ENCODE measurements around the gene TNIK.

TNIK gene

GRCh38 chr3:171094411-171094810 is 365.8 kb downstream of the TNIK start:
- no peaks in the 10 kb centered on the region for H3K27me3 Mint-ChIP-seq
- no peak overlapping the region for H3K4me3 Mint-ChIP-seq
- peaks cover 37% of the 10 kb centered on the region for H3K36me3 Mint-ChIP-seq (ENCODE audit: insufficient read depth)
- DNase-seq (ENCODE audit: low spot score in 2 of 2), result no peak
- no peak for ATAC-seq (replicated peaks; ENCODE audit: extremely low read depth, poor library complexity, severe bottlenecking)
- no peaks in the 10 kb centered on the region for H3K9me3 Mint-ChIP-seq
- peak overlapping the region; percentile 36 for H3K27ac Mint-ChIP-seq (ENCODE audit: low read depth)
- H3K4me1 Mint-ChIP-seq, result no peaks in the 10 kb centered on the region

GRCh38 chr3:171093462-171093861 is 366.7 kb downstream of the TNIK start:
- DNase-seq (ENCODE audit: low spot score in 2 of 2) (no peak), ATAC-seq (replicated peaks; ENCODE audit: extremely low read depth, poor library complexity, severe bottlenecking) (no peak)
- Mint-ChIP-seq H3K4me3 (no peak overlapping the region), H3K36me3 (ENCODE audit: insufficient read depth) (peaks cover 39% of the 10 kb centered on the region), H3K9me3 (no peaks in the 10 kb centered on the region), H3K4me1 (no peaks in the 10 kb centered on the region), H3K27me3 (no peaks in the 10 kb centered on the region), H3K27ac (ENCODE audit: low read depth) (no peak overlapping the region)

GRCh38 chr3:171092467-171092911 is 367.7 kb downstream of the TNIK start:
- no peak for DNase-seq (ENCODE audit: low spot score in 2 of 2)
- ATAC-seq (replicated peaks; ENCODE audit: extremely low read depth, poor library complexity, severe bottlenecking), result no peak
- Mint-ChIP-seq H3K4me1 (no peaks in the 10 kb centered on the region), H3K27ac (ENCODE audit: low read depth) (no peak overlapping the region), H3K4me3 (no peak overlapping the region), H3K36me3 (ENCODE audit: insufficient read depth) (peaks cover 44% of the 10 kb centered on the region), H3K27me3 (no peaks in the 10 kb centered on the region), H3K9me3 (no peaks in the 10 kb centered on the region)

GRCh38 chr3:171090321-171090720 is 369.9 kb downstream of the TNIK start:
- H3K27ac Mint-ChIP-seq (ENCODE audit: low read depth), result no peak overlapping the region
- H3K27me3 Mint-ChIP-seq, result no peaks in the 10 kb centered on the region
- no peaks in the 10 kb centered on the region for H3K9me3 Mint-ChIP-seq
- H3K36me3 Mint-ChIP-seq (ENCODE audit: insufficient read depth), result peaks cover 37% of the 10 kb centered on the region
- DNase-seq (ENCODE audit: low spot score in 2 of 2), result no peak
- no peaks in the 10 kb centered on the region for H3K4me1 Mint-ChIP-seq
- no peak for ATAC-seq (replicated peaks; ENCODE audit: extremely low read depth, poor library complexity, severe bottlenecking)
- no peak overlapping the region for H3K4me3 Mint-ChIP-seq

GRCh38 chr3:171088964-171089754 is 371.0 kb downstream of the TNIK start:
- Mint-ChIP-seq H3K4me3 (no peak overlapping the region), H3K4me1 (no peaks in the 10 kb centered on the region)
- DNase-seq (ENCODE audit: low spot score in 2 of 2), result no peak

GRCh38 chr3:171088496-171088895 is 371.7 kb downstream of the TNIK start:
- ATAC-seq (replicated peaks; ENCODE audit: extremely low read depth, poor library complexity, severe bottlenecking), result no peak
- Mint-ChIP-seq H3K36me3 (ENCODE audit: insufficient read depth) (peaks cover 46% of the 10 kb centered on the region), H3K4me3 (no peak overlapping the region), H3K27ac (ENCODE audit: low read depth) (no peak overlapping the region), H3K27me3 (no peaks in the 10 kb centered on the region), H3K4me1 (no peaks in the 10 kb centered on the region), H3K9me3 (no peaks in the 10 kb centered on the region)
- DNase-seq (ENCODE audit: low spot score in 2 of 2), result no peak

More at GRCh38 chr3:171088964-171089754, 371.0 kb downstream of the TNIK start:
- peaks cover 43% of the 10 kb centered on the region for H3K36me3 Mint-ChIP-seq (ENCODE audit: insufficient read depth)
- H3K27ac Mint-ChIP-seq (ENCODE audit: low read depth), result no peak overlapping the region
- ATAC-seq (replicated peaks; ENCODE audit: extremely low read depth, poor library complexity, severe bottlenecking), result no peak
- H3K9me3 Mint-ChIP-seq, result no peaks in the 10 kb centered on the region
- no peaks in the 10 kb centered on the region for H3K27me3 Mint-ChIP-seq

GRCh38 chr3:171086914-171087313 is 373.3 kb downstream of the TNIK start:
- DNase-seq (ENCODE audit: low spot score in 2 of 2) (no peak), ATAC-seq (replicated peaks; ENCODE audit: extremely low read depth, poor library complexity, severe bottlenecking) (no peak)
- H3K27ac Mint-ChIP-seq (ENCODE audit: low read depth), result no peak overlapping the region
- no peaks in the 10 kb centered on the region for H3K27me3 Mint-ChIP-seq
- H3K4me1 Mint-ChIP-seq, result no peaks in the 10 kb centered on the region
- H3K4me3 Mint-ChIP-seq, result no peak overlapping the region
- H3K36me3 Mint-ChIP-seq (ENCODE audit: insufficient read depth), result peaks cover 41% of the 10 kb centered on the region
- H3K9me3 Mint-ChIP-seq, result no peaks in the 10 kb centered on the region

GRCh38 chr3:171077261-171077660 is 382.9 kb downstream of the TNIK start:
- ATAC-seq (replicated peaks; ENCODE audit: extremely low read depth, poor library complexity, severe bottlenecking) (no peak), DNase-seq (ENCODE audit: low spot score in 2 of 2) (no peak)
- H3K9me3 Mint-ChIP-seq, result no peaks in the 10 kb centered on the region
- H3K27me3 Mint-ChIP-seq, result no peaks in the 10 kb centered on the region
- H3K4me1 Mint-ChIP-seq, result no peaks in the 10 kb centered on the region
- H3K36me3 Mint-ChIP-seq (ENCODE audit: insufficient read depth), result peaks cover 50% of the 10 kb centered on the region
- H3K4me3 Mint-ChIP-seq, result no peak overlapping the region
- no peak overlapping the region for H3K27ac Mint-ChIP-seq (ENCODE audit: low read depth)

GRCh38 chr3:171072432-171072831 is 387.8 kb downstream of the TNIK start:
- Mint-ChIP-seq H3K9me3 (no peaks in the 10 kb centered on the region), H3K4me1 (no peaks in the 10 kb centered on the region), H3K27me3 (no peaks in the 10 kb centered on the region), H3K27ac (ENCODE audit: low read depth) (no peak overlapping the region), H3K4me3 (no peak overlapping the region), H3K36me3 (ENCODE audit: insufficient read depth) (peaks cover 45% of the 10 kb centered on the region)
- ATAC-seq (replicated peaks; ENCODE audit: extremely low read depth, poor library complexity, severe bottlenecking) (no peak), DNase-seq (ENCODE audit: low spot score in 2 of 2) (no peak)

GRCh38 chr3:171068658-171069057 is 391.5 kb downstream of the TNIK start:
- H3K4me3 Mint-ChIP-seq, result no peak overlapping the region
- ATAC-seq (replicated peaks; ENCODE audit: extremely low read depth, poor library complexity, severe bottlenecking), result no peak
- no peak overlapping the region for H3K27ac Mint-ChIP-seq (ENCODE audit: low read depth)
- no peaks in the 10 kb centered on the region for H3K27me3 Mint-ChIP-seq
- no peaks in the 10 kb centered on the region for H3K9me3 Mint-ChIP-seq
- no peak for DNase-seq (ENCODE audit: low spot score in 2 of 2)
- H3K36me3 Mint-ChIP-seq (ENCODE audit: insufficient read depth), result peaks cover 53% of the 10 kb centered on the region
- no peaks in the 10 kb centered on the region for H3K4me1 Mint-ChIP-seq

GRCh38 chr3:171066206-171066605 is 394.0 kb downstream of the TNIK start:
- no peaks in the 10 kb centered on the region for H3K27me3 Mint-ChIP-seq

GRCh38 chr3:171065732-171066131 is 394.5 kb downstream of the TNIK start:
- no peak overlapping the region for H3K4me3 Mint-ChIP-seq
- H3K27ac Mint-ChIP-seq (ENCODE audit: low read depth), result no peak overlapping the region
- no peaks in the 10 kb centered on the region for H3K4me1 Mint-ChIP-seq
- H3K36me3 Mint-ChIP-seq (ENCODE audit: insufficient read depth), result peaks cover 49% of the 10 kb centered on the region
- no peak for ATAC-seq (replicated peaks; ENCODE audit: extremely low read depth, poor library complexity, severe bottlenecking)
- no peaks in the 10 kb centered on the region for H3K9me3 Mint-ChIP-seq
- no peak for DNase-seq (ENCODE audit: low spot score in 2 of 2)
- no peaks in the 10 kb centered on the region for H3K27me3 Mint-ChIP-seq

More at GRCh38 chr3:171066206-171066605, 394.0 kb downstream of the TNIK start:
- H3K4me3 Mint-ChIP-seq, result no peak overlapping the region
- peaks cover 49% of the 10 kb centered on the region for H3K36me3 Mint-ChIP-seq (ENCODE audit: insufficient read depth)
- H3K27ac Mint-ChIP-seq (ENCODE audit: low read depth), result no peak overlapping the region
- no peaks in the 10 kb centered on the region for H3K9me3 Mint-ChIP-seq
- no peak for DNase-seq (ENCODE audit: low spot score in 2 of 2)
- no peaks in the 10 kb centered on the region for H3K4me1 Mint-ChIP-seq
- ATAC-seq (replicated peaks; ENCODE audit: extremely low read depth, poor library complexity, severe bottlenecking), result no peak

- Mint-ChIP-seq H3K9me3 (no peaks in the 10 kb centered on the region), H3K4me1 (no peaks in the 10 kb centered on the region), H3K27ac (ENCODE audit: low read depth) (no peak overlapping the region), H3K27me3 (no peaks in the 10 kb centered on the region), H3K4me3 (no peak overlapping the region), H3K36me3 (ENCODE audit: insufficient read depth) (peaks cover 37% of the 10 kb centered on the region)
- ATAC-seq (replicated peaks; ENCODE audit: extremely low read depth, poor library complexity, severe bottlenecking) (no peak), DNase-seq (ENCODE audit: low spot score in 2 of 2) (no peak)
These were observed 395.7 kb downstream of the TNIK start for GRCh38 chr3:171064461-171064860.

Measured in central memory CD8-positive, alpha-beta T cell (primary cell).